GM20000 (cell line): ENCODE measurements around the gene PHIP.
"Not testable (repeated sequence)": the region's sequence is repeated elsewhere in the genome, so short reads cannot be mapped to it uniquely, and the experiment has no call there.

Source experiments
- DNase-seq: peaks from one replicate; pipeline ENCODE4 v3.0.0; 2012; ENCODE audit warnings: low spot score
- TF ChIP-seq, protein P1 (sequence below): IDR thresholded peaks from 2 replicates; pipeline ENCODE4 v1.5.1; 2012; ENCODE audit warnings: mild to moderate bottlenecking, control low read depth; ENCODE audit errors: extremely low read depth, missing control alignments

PHIP gene

DNA sequence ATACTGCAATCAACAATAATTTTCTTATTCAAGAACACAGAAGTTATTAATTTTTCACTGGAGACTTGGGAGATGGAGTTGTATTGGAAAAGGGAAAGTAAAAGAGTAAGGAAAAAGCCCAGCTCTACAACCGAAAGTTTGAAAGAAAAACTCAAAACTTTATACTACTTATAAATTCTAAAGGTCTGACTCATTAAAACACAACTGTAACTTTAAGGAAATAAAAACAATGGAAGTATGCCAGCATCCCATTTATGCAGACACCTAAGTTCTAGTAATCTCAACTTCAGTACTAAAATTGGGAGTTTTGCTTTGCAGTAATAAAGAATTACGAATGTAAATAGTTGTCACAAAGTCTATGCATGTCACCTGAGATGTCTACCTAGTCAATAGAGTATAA is 130.1 kb downstream of the PHIP start:
- TF ChIP-seq, protein P1, sequence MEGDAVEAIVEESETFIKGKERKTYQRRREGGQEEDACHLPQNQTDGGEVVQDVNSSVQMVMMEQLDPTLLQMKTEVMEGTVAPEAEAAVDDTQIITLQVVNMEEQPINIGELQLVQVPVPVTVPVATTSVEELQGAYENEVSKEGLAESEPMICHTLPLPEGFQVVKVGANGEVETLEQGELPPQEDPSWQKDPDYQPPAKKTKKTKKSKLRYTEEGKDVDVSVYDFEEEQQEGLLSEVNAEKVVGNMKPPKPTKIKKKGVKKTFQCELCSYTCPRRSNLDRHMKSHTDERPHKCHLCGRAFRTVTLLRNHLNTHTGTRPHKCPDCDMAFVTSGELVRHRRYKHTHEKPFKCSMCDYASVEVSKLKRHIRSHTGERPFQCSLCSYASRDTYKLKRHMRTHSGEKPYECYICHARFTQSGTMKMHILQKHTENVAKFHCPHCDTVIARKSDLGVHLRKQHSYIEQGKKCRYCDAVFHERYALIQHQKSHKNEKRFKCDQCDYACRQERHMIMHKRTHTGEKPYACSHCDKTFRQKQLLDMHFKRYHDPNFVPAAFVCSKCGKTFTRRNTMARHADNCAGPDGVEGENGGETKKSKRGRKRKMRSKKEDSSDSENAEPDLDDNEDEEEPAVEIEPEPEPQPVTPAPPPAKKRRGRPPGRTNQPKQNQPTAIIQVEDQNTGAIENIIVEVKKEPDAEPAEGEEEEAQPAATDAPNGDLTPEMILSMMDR: no peak
- DNase-seq: no peak

DNA sequence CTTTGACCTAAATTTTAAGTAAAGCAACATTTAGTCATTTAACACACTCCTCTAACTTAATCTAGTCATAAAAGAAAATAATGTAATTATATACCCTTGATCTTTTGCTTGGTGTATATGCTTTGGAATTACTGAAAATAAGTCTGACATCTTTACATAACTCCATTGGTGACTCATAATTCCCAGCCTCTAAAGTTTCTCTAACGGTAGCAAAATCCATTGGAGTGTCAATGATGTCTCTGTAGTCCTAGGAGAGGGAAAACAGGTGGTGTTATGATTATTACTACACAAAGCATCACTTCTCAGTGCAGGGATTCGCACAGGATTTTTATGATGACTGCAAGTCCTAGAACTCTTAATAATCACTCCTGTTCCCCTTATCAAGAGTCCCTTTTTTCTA is 130.5 kb downstream of the PHIP start:
- no peak for DNase-seq
- TF ChIP-seq, protein P1: no peak

DNA sequence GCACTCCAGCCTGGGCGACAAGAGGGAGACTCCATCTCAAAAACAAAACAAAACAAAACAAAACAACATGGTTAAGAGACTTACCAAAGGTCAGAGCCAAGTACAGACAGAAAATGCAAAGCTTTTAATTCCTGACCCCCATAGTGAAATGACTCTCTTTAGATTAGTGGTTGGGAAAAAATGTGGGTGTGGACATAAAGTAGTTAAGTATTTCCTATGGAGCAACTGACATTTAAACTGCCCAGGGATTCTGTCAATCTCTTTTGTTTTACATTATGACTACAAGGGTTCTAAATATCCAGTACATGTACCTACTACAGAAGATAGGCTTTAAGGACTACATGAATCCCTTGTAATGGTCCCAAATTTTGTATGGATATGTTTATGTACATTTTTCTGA is 135.6 kb downstream of the PHIP start:
- DNase-seq: no peak
- TF ChIP-seq, protein P1: no peak

DNA sequence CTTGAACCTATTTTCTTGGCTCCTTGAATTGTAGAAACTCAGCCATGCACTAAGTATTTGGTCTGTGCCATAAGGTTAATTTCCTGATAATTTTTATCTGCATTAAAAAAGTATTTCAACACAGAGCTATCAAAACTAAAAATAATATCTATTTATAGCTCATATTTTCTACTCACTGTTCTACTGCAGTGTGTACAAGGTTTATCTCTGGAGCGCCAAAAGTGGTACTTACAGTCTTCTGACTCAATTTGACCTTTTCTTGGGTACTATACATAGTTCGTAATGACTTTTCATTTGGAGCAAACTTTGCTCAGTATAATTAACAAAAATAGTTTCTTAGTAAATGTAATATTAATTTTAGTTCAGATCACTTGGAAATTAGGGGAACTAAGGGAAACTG is 141.5 kb downstream of the PHIP start:
- DNase-seq: no peak
- TF ChIP-seq, protein P1: no peak

DNA sequence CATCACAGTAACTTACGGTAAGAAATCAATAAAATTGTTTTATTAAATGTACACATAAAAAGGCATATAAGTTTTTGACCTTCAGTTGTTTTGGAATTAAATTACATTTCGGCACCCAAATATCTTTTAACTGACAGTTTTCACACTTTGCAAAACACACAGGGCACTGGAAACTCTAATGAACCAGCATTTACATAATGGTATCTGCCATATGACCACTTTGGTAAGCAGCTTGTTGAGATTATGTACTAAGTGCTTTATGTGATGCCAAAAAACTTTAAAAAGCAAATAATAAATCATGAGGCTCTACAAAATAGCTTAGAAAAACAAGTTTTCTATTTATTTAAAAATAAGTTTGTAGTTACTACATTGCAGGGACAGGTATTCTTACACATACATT is 142.5 kb downstream of the PHIP start:
- no peak for DNase-seq
- TF ChIP-seq, protein P1: no peak

DNA sequence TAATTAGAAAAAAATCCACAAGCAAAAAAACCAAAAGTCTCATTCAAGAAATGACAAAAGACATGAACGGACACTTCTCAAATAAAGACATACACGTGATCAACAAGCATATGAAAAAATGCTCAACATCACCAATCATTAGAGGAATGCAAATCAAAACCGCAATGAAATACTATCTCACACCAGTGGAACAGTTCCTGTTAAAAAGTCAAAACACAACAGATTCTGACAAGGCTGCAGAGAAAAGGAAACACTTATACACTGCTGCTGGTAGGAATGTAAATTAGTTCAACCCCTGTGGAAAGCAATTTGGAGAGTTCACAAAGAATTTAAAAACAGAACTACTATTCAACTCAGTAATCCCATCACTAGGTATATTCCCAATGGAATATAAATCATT is 152.7 kb downstream of the PHIP start:
- TF ChIP-seq, protein P1: no peak
- no peak for DNase-seq

DNA sequence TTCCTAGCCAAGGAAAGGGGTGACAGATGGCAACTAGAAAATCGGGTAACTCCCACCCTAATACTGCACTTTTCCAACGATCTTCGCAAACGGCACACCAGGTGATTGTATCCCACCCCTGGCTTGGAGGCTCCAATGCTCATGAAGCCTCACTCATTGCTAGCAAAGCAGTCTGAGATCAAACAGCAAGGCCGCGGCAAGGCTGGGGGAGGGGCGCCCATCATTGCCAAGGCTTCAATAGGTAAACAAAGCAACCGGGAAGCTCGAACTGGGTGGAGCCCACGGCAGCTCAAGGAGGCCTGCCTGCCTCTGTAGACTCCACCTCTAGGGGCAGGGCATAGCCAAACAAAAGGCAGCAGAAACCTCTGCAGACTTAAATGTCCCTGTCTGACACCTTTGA is 156.9 kb downstream of the PHIP start:
- DNase-seq: not testable (repeated sequence)

DNA sequence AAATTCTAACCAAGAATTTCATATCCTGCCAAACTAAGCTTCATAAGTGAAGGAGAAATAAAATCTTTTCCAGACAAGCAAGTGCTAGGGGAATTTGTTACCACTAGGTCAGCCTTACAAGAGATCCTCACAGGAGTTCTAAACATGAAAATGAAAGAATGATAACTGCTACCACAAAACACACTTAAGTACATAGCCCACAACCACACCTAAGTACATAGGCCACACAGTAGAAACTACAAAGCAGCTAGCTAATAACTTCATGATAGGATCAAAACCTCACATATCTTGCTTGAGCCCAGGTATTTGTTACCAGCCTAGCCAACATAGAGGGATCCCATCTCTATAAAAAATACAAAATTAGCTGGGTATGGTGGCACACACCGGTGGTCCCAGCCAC is 160.3 kb downstream of the PHIP start:
- TF ChIP-seq, protein P1: no peak
- no peak for DNase-seq
